H9 (cell line): ENCODE measurements around the gene OR13D1. TPM values are rescaled to one million over a fixed set of nuclear protein-coding genes. Genes with fewer than 3 reads are reported as not detected.

Experiments used
- DNase-seq: peaks from one replicate; pipeline ENCODE4 v3.0.0-alpha.2; 2017
- H2AFZ ChIP-seq: one replicate; pipeline ENCODE4 v1.6.1; 2013; ENCODE audit warnings: mild to moderate bottlenecking, low read length, control low read depth, moderate library complexity
- H2AK5ac ChIP-seq: 2 replicates; pipeline ENCODE4 v1.6.1; 2013; ENCODE audit warnings: low read length, control low read depth, mixed read lengths; ENCODE audit not compliant: insufficient read length
- H2BK120ac ChIP-seq: one replicate; pipeline ENCODE4 v1.6.1; 2013; ENCODE audit warnings: low read depth, mild to moderate bottlenecking, low read length, control low read depth, inconsistent platforms; ENCODE audit not compliant: poor library complexity, severe bottlenecking
- H2BK12ac ChIP-seq: 2 replicates; pipeline ENCODE4 v1.6.1; 2013; ENCODE audit warnings: low read length, control low read depth, mixed read lengths, low read depth; ENCODE audit not compliant: insufficient read length
- H2BK15ac ChIP-seq: 2 replicates; pipeline ENCODE4 v1.6.1; 2013; ENCODE audit warnings: low read depth, low read length, control low read depth
- H2BK20ac ChIP-seq: one replicate; pipeline ENCODE4 v1.6.1; 2013; ENCODE audit warnings: low read depth, mild to moderate bottlenecking, low read length, control low read depth, inconsistent platforms; ENCODE audit not compliant: poor library complexity, severe bottlenecking
- H2BK5ac ChIP-seq: 2 replicates; pipeline ENCODE4 v1.6.1; 2013; ENCODE audit warnings: low read length, control low read depth, mixed read lengths; ENCODE audit not compliant: insufficient read length
- H3K14ac ChIP-seq: 2 replicates; pipeline ENCODE4 v1.6.1; 2013; ENCODE audit warnings: low read length, control low read depth; ENCODE audit not compliant: insufficient read depth
- H3K18ac ChIP-seq: 2 replicates; pipeline ENCODE4 v1.6.1; 2013; ENCODE audit warnings: low read depth, mild to moderate bottlenecking, mixed read lengths, low read length, control low read depth; ENCODE audit not compliant: insufficient read length
- H3K23ac ChIP-seq: 2 replicates; pipeline ENCODE4 v1.6.1; 2013; ENCODE audit warnings: low read length, control low read depth, mixed read lengths, low read depth; ENCODE audit not compliant: insufficient read length
- H3K23me2 ChIP-seq: 2 replicates; pipeline ENCODE4 v1.6.1; 2013; ENCODE audit warnings: low read depth, mild to moderate bottlenecking, mixed read lengths, low read length, control low read depth; ENCODE audit not compliant: insufficient read length, poor library complexity, severe bottlenecking
- H3K27ac ChIP-seq: 2 replicates; pipeline ENCODE4 v1.5.1; 2013; ENCODE audit warnings: low read length, control low read depth, mixed read lengths, low read depth; ENCODE audit not compliant: insufficient read length
- H3K27me3 ChIP-seq: 2 replicates; pipeline ENCODE4 v1.6.1; 2013; ENCODE audit warnings: low read length, control low read depth, inconsistent platforms; ENCODE audit not compliant: insufficient read depth
- H3K4ac ChIP-seq: 2 replicates; pipeline ENCODE4 v1.6.1; 2013; ENCODE audit warnings: low read depth, mild to moderate bottlenecking, control low read depth, inconsistent platforms, low read length, moderate library complexity
- H3K4me1 ChIP-seq: 2 replicates; pipeline ENCODE4 v1.6.1; 2013; ENCODE audit warnings: low read length, control low read depth, inconsistent platforms; ENCODE audit not compliant: insufficient read depth
- H3K4me2 ChIP-seq: 2 replicates; pipeline ENCODE4 v1.6.1; 2013; ENCODE audit warnings: low read length, control low read depth, mixed read lengths; ENCODE audit not compliant: insufficient read length, insufficient read depth
- H3K56ac ChIP-seq: 2 replicates; pipeline ENCODE4 v1.6.1; 2013; ENCODE audit warnings: low read depth, mild to moderate bottlenecking, mixed read lengths, low read length, control low read depth; ENCODE audit not compliant: insufficient read length
- H3K79me1 ChIP-seq: 2 replicates; pipeline ENCODE4 v1.6.1; 2013; ENCODE audit warnings: low read depth, mild to moderate bottlenecking, moderate library complexity, low read length, control low read depth, inconsistent platforms; ENCODE audit not compliant: insufficient read depth, poor library complexity, severe bottlenecking
- H3K79me2 ChIP-seq: 2 replicates; pipeline ENCODE4 v1.6.1; 2013; ENCODE audit warnings: low read length, control low read depth, inconsistent platforms; ENCODE audit not compliant: insufficient read depth
- H3K9ac ChIP-seq: 2 replicates; pipeline ENCODE4 v1.6.1; 2013; ENCODE audit warnings: low read length, control low read depth, mixed read lengths; ENCODE audit not compliant: insufficient read length; ENCODE audit errors: extremely low read depth
- H3K9me3 ChIP-seq: one replicate; pipeline ENCODE4 v1.6.1; 2013; ENCODE audit warnings: low read depth, low read length, inconsistent platforms; ENCODE audit not compliant: control insufficient read depth
- H3T11ph ChIP-seq: one replicate; pipeline ENCODE4 v1.6.1; 2013; ENCODE audit warnings: mild to moderate bottlenecking, low read length, control low read depth, inconsistent platforms
- H4K20me1 ChIP-seq: one replicate; pipeline ENCODE4 v1.6.1; 2013; ENCODE audit not compliant: control insufficient read depth, insufficient read length, insufficient read depth
- H4K5ac ChIP-seq: 2 replicates; pipeline ENCODE4 v1.6.1; 2013; ENCODE audit warnings: low read depth, mild to moderate bottlenecking, mixed read lengths, low read length, control low read depth; ENCODE audit not compliant: insufficient read length
- H4K8ac ChIP-seq: replicated peaks from 2 replicates; pipeline ENCODE4 v1.6.1; 2013; ENCODE audit warnings: low read length, control low read depth, mixed read lengths, low read depth; ENCODE audit not compliant: insufficient read length
- H4K91ac ChIP-seq: 2 replicates; pipeline ENCODE4 v1.6.1; 2013; ENCODE audit warnings: low read depth, mild to moderate bottlenecking, moderate library complexity, mixed read lengths, low read length, control low read depth; ENCODE audit not compliant: insufficient read length
- H3K27ac Mint-ChIP-seq, 3 experiments: 2 replicates in 2 of 3; 3 replicates in 1 of 3; pipeline ENCODE4 v1.8.0; 2020 to 2021; ENCODE audit warnings: mixed read lengths in 3 of 3, mild to moderate bottlenecking in 1 of 3, moderate library complexity in 1 of 3
- H3K27me3 Mint-ChIP-seq: 2 replicates; pipeline ENCODE4 v1.8.0; 2021; ENCODE audit warnings: low read depth, mild to moderate bottlenecking, moderate library complexity, mixed read lengths
- H3K36me3 Mint-ChIP-seq, 3 experiments: 2 replicates in 2 of 3; 3 replicates in 1 of 3; pipeline ENCODE4 v1.8.0; 2020 to 2021; ENCODE audit warnings: low read depth in 3 of 3, mixed read lengths in 3 of 3; ENCODE audit not compliant: insufficient read depth in 1 of 3
- H3K4me1 Mint-ChIP-seq, 2 experiments: 2 replicates each; pipeline ENCODE4 v1.8.0; 2020; ENCODE audit warnings: mixed read lengths in 2 of 2
- H3K4me3 Mint-ChIP-seq, 2 experiments: 2 replicates in 1 of 2; 3 replicates in 1 of 2; pipeline ENCODE4 v1.8.0; 2020 to 2021; ENCODE audit warnings: mild to moderate bottlenecking in 2 of 2, mixed read lengths in 2 of 2, moderate library complexity in 1 of 2
- H3K9me3 Mint-ChIP-seq, 2 experiments: 2 replicates in 1 of 2; 3 replicates in 1 of 2; pipeline ENCODE4 v1.8.0; 2020; ENCODE audit warnings: mild to moderate bottlenecking in 2 of 2, mixed read lengths in 2 of 2, moderate library complexity in 1 of 2
- WGBS: extraction: QIAGEN DNeasy Blood & Tissue Kit; methylation state at CpG from one replicate; pipeline ENCODE4 v1.1.7; 2013; ENCODE audit warnings: missing lambda C conversion rate, low lambda C conversion rate, mixed read lengths; ENCODE audit not compliant: insufficient read length; ENCODE audit errors: extremely low coverage; 5-methylcytosine and 5-hydroxymethylcytosine counted together
- total RNA-seq: library from RNA; stranded (reverse); gene quantifications from 2 replicates; pipeline ENCODE4 v1.2.1, GENCODE V29; 2021
- TF ChIP-seq, protein P1 (sequence below): fragments of 200-600 bp; sonication (generic); conservative IDR thresholded peaks from 3 replicates; pipeline ENCODE4 v1.8.0; 2021; ENCODE audit warnings: antibody characterized with exemption, mild to moderate bottlenecking

Gene OR13D1
- total RNA-seq, 1 experiment from 2014 or later = not detected

DNA sequence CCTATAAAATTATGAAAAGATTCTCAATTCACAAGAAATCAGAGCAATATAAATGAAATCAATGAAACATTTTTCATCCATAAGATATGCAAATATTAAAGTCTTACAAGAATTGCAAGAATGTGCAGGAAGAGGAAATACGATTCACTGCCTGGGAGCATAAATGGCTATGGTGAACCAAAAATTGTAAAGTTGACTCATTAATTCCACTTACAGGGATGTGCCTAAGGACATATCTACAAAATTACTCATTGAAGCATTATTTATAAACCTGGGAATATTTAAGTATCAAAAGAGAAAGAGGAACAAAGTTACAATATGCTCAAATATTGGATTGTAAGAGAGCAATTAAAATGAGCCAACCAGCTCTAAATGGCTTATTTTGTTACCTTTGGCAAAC is 46.3 kb downstream of the OR13D1 start:
- Histone ChIP-seq H3K27ac (no peak overlapping the region), H3K9me3 (no peaks in the 10 kb centered on the region), H3K23me2 (no peaks in the 10 kb centered on the region), H2BK15ac (no peak overlapping the region), H3K14ac (no peak overlapping the region), H2AK5ac (no peak overlapping the region), H3K4me1 (no peaks in the 10 kb centered on the region), H4K5ac (no peak overlapping the region), H3K23ac (no peak overlapping the region), H4K8ac (no peak overlapping the region), H3K18ac (no peak overlapping the region), H3K56ac (no peak overlapping the region), H3K4me2 (no peak overlapping the region), H3K9ac (no peak overlapping the region), H3K79me2 (no peaks in the 10 kb centered on the region), H3K4ac (no peak overlapping the region), H3T11ph (no peak overlapping the region), H2BK5ac (no peak overlapping the region), H4K91ac (no peak overlapping the region), H3K27me3 (no peaks in the 10 kb centered on the region), H2BK12ac (no peak overlapping the region), H3K79me1 (no peaks in the 10 kb centered on the region), H2AFZ (no peak overlapping the region), H4K20me1 (no peaks in the 10 kb centered on the region), H2BK120ac (no peak overlapping the region), H2BK20ac (no peak overlapping the region)
- H3K27ac Mint-ChIP-seq = no peak overlapping the region
- TF ChIP-seq, protein P1, sequence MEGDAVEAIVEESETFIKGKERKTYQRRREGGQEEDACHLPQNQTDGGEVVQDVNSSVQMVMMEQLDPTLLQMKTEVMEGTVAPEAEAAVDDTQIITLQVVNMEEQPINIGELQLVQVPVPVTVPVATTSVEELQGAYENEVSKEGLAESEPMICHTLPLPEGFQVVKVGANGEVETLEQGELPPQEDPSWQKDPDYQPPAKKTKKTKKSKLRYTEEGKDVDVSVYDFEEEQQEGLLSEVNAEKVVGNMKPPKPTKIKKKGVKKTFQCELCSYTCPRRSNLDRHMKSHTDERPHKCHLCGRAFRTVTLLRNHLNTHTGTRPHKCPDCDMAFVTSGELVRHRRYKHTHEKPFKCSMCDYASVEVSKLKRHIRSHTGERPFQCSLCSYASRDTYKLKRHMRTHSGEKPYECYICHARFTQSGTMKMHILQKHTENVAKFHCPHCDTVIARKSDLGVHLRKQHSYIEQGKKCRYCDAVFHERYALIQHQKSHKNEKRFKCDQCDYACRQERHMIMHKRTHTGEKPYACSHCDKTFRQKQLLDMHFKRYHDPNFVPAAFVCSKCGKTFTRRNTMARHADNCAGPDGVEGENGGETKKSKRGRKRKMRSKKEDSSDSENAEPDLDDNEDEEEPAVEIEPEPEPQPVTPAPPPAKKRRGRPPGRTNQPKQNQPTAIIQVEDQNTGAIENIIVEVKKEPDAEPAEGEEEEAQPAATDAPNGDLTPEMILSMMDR = no peak
- no peaks in the 10 kb centered on the region for H3K36me3 Mint-ChIP-seq
- H3K4me1 Mint-ChIP-seq = peaks cover 5 to 6% of the 10 kb centered on the region in 2 experiments; a peak in 3 of 4 replicates
- H3K9me3 Mint-ChIP-seq = no peaks in the 10 kb centered on the region
- H3K27me3 Mint-ChIP-seq = no peaks in the 10 kb centered on the region
- no CpG with 5 or more reads among the region's 1 CpG for WGBS
- H3K4me3 Mint-ChIP-seq = no peak overlapping the region
- no peak for DNase-seq
